GM18907 (cell line): ENCODE data around the gene TROAP.
A peak's percentile ranks its signal among the peaks of the same experiment; 100 is the strongest.
"Not testable (repeated sequence)": the region's sequence is repeated elsewhere in the genome, so short reads cannot be mapped to it uniquely, and the experiment has no call there.

Experiments
- ATAC-seq: cut with Tn5 transposase; IDR thresholded peaks from one replicate; pipeline ENCODE4 v1.9.1; 2021; ENCODE audit warnings: mild to moderate bottlenecking, moderate library complexity; ENCODE audit not compliant: unreplicated experiment

Gene TROAP

DNA sequence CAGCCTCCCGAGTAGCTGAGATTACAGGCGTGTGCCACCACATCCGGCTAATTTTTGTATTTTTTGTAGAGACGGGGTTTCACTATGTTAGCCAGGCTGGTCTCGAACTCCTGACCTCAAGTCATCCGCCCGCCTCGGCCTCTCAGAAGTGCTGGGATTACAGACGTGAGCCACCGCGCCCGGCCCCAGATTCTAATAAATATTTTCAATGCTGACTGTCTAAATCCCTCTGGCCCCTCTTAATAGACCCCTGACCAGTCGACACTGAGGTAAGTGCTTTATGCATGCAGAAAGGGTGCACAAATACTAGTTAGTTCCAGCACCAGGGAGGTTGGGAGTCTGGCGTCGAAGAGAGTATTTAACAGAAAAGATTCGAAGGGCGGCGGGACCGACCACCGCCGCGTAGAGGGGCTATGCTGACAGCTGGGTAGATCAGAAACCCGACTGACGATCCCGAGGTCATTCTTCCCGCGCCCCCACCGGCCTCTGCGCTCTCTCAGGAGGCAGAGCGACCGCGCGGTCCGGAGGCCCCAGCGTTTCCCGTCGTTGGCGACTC lies 43.1 kb downstream of the TROAP start:
- ATAC-seq, result peak; percentile 16

DNA sequence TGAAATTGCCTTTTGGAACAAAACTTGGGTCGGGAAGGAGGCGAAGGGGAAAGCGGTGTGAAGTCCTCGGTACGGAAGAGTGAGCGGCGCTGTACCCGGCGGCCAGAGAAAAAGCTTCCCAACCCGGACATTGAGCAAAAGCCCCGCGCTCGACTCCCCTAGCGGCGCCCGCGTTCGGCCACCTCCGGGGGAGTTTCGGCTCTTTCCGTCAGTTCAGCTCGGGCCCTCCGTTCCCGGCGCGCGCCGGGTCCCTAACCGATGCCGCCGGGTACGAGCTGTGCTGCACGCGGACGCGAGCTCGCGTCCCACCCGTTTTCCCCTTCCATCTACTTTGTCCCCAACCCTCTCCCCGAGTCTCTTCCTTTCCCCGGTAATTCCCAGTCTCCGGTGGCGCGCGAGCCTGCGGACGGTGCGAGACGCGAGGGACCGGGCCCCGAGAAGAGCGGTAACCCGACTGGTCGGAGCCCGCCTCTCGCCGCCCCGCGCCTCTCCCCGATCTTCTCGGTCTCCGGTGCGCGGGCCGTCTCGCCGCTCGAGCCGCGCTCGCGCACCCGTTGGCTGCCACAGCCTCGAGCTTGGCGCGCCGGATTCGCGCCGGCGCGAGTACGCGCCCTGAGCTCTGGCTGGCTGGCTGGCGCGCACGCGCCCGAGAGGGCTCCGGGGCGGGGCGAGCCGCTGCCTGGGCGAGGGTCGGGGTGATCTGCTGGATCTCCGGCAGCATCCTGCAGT lies 43.8 kb downstream of the TROAP start:
- ATAC-seq, result peak; percentile 69

DNA sequence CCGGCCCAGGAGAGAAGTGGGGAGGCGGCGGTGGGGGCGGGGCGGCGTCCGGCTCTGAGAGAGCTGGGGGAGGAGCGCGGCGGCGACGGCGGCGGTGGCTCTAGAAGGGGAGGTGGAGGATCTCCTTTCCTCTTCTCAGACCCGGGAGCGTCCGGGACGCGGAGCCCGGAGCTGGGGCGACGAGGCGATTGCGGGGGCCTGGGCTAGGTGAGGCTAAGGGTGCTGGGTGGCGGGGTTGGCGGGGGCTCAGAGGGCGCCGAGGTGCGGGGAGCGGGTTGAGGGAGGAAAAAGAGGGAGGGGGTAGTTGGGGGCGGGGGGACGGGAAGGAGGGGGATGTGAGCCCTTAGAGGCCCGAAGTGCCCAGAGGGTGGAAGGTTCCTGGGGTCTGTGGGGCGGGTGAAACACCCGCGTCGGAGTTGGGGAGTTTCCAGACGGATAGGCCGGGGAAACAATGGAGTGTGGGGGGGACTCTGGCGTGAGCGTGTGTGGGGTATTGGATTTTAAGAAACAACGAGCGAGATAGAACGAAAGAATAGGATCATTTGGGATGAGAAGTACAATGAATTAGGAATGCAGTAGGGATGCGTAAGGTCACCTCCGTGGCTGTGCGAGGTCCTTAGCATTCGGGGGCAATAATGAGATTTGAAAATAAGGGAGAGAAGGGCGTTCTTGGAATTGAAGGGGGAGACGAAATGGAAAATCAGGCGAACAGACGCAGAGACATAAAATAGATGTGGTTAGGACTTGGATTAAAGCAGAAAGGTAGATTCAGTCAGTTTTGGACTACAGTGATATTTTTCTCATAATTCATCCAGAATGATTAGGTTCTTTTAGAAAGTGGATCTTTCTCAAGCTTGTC lies 44.6 kb downstream of the TROAP start, which contains the start of gene SPATS2:
SPATS2 (plus strand) TSS at position 82 of the 859 bp plus-strand sequence. CDS start 93,551 bp downstream, outside the sequence.
- ATAC-seq, result no peak

DNA sequence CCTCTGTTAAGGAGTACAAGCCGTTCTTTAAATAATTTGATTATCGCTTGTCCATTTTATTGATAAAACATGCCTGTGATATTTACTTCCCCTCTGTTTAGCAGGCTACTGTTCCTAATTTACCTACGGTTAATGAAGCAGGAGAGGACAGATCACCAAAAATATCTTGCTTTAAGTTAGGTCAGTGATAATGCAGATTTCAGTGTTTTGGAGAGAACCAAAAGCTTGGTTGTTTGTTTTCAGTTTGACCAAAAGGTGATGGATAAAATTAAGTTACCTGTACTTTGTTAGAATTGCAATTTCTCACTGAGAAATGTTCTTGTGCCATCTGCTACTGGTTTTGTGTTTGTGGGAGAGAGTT lies 45.2 kb downstream of the TROAP start:
- no peak for ATAC-seq

DNA sequence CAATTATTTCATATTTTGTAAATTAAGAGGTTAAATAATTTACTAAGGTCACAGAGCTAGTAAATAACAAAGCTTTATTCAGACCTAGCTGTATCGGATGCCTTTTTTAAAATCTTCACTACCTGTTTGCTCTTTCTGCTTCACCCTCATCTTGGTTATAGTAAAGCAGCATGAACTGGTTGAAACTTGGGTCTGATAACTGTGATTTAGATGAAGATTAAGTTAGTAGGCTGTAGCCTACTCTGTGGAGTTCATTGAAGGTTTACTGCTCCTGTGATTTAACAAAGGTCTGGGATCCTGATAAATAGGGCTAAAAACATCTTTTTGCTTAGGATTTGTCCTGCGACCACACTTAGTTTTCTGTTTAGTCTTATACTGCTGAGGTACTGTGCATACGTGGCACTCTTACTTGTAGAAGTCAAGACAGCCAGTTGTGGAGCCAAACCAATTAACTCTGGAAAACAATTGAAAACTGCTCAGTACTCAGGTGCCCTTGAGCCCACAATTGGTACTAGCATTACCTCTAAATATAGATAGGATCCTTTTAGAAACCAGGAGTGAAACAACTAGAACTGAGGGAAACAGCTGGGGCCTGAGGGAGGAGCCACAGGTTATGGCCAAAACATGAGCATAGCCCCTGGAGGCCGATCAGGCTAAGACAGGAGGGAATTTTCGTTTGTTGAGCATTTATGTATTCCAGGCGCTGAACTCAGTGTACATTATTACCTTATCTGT lies 46.5 kb downstream of the TROAP start:
- ATAC-seq, result peak; percentile 36

DNA sequence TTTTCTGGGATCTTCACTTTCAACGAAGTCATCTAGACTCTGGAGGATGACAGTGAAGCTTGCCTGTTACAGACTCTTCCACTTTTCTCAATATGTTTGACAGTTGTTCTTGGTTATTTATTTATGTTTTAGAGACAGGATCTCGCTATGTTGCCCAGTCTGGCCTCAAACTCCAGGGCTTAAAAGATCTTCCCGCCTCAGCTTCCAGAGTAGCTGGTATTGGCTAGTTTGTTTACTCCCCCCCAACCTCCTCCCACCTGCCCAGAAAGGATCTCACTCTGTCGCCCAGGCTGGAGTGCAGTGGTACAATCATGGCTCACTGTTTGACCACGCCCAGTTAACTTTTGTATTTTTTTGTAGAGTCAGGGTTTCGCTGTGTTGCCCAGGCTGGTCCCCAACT lies 47.5 kb downstream of the TROAP start:
- no peak for ATAC-seq

DNA sequence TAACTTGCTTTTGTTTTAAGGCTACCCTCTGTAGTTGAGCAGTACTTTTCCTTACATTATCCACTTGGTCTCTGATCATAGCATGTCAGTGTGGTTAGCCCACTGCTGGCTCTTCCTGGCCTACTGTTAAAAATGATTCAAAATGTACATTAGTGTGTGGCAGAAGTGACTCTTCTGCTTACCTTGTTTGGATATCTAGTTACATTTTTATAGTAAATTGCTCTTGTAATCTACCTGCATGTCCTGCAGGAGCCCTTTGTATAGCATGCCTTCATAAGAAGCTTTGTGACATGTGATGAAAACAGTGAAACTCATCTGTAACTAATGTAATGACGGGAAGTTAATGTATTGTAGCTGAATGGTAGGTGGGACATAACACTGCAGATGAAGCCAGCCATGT lies 52.4 kb downstream of the TROAP start:
- peak; percentile 54 for ATAC-seq

DNA sequence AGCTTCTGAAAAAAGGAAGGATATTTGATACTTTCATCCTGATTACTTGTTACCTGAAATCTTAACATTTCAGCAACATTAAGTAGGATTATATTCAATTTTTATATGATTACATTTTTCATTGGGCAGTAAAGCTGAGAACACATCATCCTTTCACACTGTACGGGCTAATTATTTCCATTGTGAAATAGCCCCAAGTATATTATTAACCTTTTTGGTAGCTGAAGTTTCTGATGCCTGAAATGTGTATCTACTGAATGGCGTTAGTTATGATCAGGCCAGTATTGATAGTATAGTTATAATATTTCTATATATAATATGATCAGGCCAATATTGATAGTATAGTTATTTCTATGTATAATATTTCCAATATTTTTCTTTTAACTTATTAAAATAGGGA lies 54.3 kb downstream of the TROAP start:
- no peak for ATAC-seq

DNA sequence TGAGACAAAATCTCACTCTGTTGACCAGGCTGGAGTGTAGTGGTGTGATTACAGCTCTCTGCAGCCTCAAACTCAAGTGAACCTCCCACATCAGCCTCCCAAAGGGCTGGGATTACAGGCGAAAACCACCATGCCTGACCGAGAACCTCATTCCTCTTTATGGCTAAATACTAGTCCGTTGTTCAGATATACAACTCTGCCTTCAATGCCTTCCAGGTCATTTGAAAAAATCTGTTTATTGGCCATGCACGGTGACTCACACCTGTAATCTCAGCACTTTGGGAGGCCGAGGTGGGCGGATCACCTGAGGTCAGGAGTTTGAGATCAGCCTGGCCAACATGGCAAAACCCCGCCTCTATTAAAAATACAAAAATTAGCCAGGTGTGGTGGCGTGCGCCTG lies 57.1 kb downstream of the TROAP start:
- ATAC-seq, result not testable (repeated sequence)
